ENCODE measurements around the gene XAGE3.
"Not testable (repeated sequence)": the region's sequence is repeated elsewhere in the genome, so short reads cannot be mapped to it uniquely, and the experiment has no call there.

XAGE3 gene, protein sequence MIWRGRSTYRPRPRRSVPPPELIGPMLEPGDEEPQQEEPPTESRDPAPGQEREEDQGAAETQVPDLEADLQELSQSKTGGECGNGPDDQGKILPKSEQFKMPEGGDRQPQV

DNA sequence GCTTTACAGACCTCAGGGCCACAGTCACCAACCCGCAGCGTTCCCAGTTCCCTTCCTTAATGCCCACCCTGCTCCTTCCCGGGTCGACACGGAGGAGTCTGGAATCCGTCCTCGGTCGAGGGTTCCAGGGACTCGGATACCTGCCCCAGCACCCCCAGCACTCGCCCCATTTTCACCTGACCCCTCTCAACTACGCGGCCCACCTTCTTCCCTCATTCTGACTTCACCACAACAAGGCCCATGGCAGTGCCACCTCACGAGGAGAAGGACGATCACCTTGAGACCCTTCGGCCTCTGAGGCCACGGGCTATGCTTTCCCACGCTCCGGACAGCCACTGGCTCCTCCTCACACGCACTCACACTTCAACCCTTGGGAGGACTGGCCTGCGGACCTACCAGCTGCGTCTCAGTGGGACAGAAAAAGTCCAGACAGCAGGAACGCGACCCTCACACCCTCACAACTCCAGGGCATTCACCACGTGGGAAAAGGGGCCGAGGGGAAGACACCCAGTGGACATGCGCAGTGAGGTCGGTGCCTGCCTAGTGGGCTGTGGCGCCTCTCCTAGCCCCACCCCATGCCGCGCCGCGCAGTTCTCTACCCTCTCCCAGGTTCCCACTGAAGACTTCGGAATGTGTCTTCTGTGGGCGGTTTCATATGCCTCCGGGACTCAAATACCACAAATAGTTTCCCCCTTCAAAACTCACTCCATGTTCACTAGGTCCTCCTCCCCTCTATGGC, at the start of gene XAGE3:
TSS of gene XAGE3 (minus strand) at position 474 of the 739 bp plus-strand sequence. CDS start 950 bp downstream, outside the sequence.
- DNase-seq (ENCODE audit: low read depth in 2 of 2): no peak

DNA sequence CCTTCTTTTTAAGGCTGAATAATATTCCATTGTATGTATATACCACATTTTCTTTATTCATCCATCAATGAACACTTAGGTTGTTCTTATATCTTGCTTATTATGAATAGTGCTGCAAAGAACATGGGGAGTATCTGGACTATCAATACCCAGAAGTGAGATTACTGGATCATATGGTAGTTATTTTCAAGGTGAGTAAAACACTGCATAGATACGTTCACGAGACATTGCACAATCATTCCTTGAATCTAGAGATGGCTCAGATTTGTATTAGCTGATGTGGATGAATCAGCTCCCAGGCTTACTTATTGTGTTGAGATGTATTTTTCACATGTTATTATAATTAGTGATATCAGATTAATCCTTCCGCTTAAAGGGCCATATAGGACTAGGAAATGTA, 46.8 kb upstream of the XAGE3 start:
- not testable (repeated sequence) for DNase-seq (ENCODE audit: low read depth in 2 of 2)

GRCh38 chrX:52913681-52914080, 45.8 kb upstream of the XAGE3 start:
- DNase-seq (ENCODE audit: low read depth in 2 of 2): not testable (repeated sequence)

DNA sequence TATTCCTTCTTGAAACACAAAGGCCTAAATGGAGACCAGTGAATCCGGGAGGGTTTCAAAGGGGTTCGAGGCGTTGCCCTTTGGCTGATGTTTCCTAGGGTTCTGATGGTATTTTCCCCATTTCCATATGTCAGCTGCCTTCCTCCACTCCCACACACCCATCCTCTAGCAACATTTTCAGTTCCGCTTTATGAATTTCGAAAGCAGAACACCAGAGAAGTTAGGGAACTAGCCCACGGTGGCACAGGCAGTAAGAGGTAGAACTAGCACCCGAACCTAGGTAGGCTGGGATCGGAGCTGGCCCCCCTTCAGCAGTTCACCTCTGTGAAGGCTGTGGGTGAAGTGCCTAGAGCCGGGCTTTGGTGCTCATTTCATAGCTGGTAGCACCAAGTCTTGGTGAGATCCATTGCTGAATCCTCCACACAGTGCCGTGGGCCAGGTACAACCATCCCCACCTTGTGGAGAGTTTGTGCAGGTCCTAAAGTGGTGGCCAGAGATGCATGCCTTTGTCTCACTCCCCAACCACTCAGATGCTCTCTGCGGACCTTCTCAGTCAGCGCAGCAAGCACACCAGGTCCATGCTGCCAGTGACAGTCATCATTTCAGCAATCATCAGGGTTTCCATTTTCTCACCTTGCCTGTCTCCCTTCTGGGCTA, 41.6 kb upstream of the XAGE3 start:
- DNase-seq (ENCODE audit: low read depth in 2 of 2): not testable (repeated sequence)

- not testable (repeated sequence) for DNase-seq (ENCODE audit: low read depth in 2 of 2)
Observed at GRCh38 chrX:52907900-52908299, 40.0 kb upstream of the XAGE3 start.

- DNase-seq (ENCODE audit: low read depth in 2 of 2): not testable (repeated sequence)
Observed at GRCh38 chrX:52907137-52907536, 39.3 kb upstream of the XAGE3 start.

DNA sequence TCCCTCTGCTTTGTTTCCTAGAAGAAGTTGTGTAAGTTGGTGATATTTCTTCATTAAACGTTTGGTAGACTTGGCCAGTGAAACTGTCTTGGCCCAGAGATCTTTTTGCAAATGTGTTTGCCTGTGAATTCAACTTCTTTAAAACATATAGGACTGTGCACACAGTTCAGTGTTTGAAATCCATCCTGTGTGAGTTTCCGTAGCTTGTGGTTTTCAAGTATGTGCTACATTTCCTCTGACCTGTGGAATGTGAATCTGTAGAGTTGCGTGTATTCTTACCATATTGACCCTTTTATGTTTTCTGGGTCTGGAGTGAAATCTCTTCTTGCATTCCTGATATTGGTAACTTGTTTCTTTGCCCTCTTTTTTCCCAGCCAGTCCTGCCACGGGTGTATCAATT, 38.2 kb upstream of the XAGE3 start:
- not testable (repeated sequence) for DNase-seq (ENCODE audit: low read depth in 2 of 2)

GRCh38 chrX:52905531-52905930, 37.6 kb upstream of the XAGE3 start:
- not testable (repeated sequence) for DNase-seq (ENCODE audit: low read depth in 2 of 2)

DNA sequence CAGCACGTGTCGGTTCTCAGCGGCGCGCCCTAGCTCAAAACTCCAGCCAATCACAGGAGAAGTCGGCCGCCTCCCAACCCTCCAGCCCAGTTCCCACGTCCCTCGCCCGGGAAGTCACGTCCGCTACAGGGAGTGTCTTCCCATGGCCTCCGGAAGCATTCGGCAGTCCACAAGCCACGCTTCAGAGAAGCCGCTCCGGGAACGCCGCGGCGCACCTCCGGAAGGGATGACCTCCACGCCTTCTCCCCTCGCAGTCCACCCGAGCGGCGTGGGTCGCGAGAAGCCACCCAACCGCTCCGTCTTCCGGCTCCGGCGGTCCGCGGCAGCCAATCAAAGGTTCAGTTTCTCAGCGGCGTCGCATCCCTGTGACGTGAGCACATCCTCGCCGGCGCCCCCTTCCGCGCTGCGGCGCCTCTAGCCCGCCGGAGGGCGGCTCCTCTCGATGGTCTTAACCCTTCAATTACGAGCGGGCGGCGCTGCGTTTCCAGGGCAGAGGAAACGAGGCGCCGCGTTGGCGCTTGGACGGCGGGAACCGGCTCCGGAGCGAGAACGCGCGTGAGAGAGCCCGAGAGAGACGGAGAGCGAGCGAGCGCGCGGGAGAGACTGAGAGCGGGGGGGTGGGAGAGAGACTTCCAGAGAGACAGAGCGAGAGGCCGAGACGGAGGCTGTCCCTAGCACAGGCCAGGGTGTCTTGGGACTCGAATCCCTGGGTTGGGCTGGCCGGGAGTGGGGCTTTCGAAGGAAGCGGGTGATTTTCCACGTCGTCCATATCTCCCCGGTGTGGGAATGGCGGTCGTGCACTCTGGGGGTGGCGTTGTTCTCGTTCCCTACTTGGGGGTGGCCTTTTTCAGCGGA, 29.2 kb upstream of the XAGE3 start, which contains the start of gene FAM156B:
TSS of gene FAM156B (plus strand) at position 476 of the 855 bp plus-strand sequence. CDS start 9,896 bp downstream, outside the sequence.
- not testable (repeated sequence) for DNase-seq (ENCODE audit: low read depth in 2 of 2)

DNA sequence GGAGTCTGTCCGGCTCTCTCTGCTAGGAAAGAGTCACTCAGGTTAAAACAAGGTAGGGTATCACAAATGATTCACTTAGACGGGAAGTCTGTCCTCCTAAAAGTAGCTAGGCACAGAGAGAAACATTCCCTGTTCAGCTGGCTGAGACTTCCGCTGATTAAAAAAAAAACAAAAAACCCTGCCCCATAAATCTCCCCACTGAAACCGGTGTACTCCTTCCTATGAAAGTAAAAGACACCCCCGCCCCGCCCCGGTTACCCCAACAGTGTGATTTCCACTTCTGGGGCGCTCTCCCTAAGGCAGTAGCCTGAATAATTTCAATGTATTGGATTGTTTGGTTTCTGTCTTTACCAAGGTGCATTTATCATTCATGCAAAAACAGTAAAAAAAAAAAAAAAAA, 28.6 kb upstream of the XAGE3 start:
- not testable (repeated sequence) for DNase-seq (ENCODE audit: low read depth in 2 of 2)

GRCh38 chrX:52888090-52888489, 20.2 kb upstream of the XAGE3 start:
- not testable (repeated sequence) for DNase-seq (ENCODE audit: low read depth in 2 of 2)

- DNase-seq (ENCODE audit: low read depth in 2 of 2): not testable (repeated sequence)
Observed at GRCh38 chrX:52887459-52887858, 19.6 kb upstream of the XAGE3 start.

DNA sequence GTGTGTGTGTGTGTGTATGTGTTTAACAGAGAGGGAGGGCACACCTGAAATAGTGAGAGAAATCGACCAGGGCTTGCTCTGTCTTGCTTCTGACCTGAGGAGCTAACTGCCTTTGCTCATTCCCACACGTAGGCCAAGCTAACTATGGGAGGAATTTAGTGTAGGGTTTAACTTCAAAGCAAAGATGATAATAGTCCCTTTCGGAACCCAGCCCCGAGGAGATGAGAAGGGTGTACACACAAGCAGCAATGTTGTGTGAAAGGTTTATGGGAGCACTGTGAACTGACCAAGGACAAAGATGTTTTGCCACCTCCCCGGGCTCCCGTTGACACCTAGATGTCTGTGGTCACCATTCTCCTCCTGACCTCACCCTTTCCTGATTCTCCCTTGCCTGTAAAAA, 8.5 kb upstream of the XAGE3 start:
- DNase-seq (ENCODE audit: low read depth in 2 of 2): not testable (repeated sequence)

DNA sequence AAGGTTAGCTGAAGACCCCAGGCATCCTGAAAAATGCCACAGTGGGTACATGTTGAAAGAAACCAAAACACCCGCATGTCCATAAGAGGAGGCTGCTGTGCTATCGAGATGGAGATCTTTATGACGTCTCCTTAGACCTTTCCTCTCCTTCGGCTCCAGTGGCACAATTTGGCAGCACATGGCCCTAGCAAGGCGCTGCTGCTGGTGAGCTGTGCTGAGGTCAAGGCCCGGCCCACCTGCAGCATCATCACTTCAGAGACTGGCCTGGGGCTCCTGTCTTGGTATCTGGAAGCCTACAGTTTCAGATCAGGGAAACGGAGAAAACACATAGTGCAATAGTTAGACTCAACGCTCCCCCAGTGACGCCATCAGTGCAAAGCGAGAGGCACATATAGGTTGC, 7.6 kb upstream of the XAGE3 start:
- DNase-seq (ENCODE audit: low read depth in 2 of 2): not testable (repeated sequence)

GRCh38 chrX:52874661-52875060, 6.8 kb upstream of the XAGE3 start:
- no peak for DNase-seq (ENCODE audit: low read depth in 2 of 2)

GRCh38 chrX:52873825-52874224, 5.9 kb upstream of the XAGE3 start:
- DNase-seq (ENCODE audit: low read depth in 2 of 2): not testable (repeated sequence)

GRCh38 chrX:52870046-52870445, 2.2 kb upstream of the XAGE3 start:
- DNase-seq (ENCODE audit: low read depth in 2 of 2): no peak

DNA sequence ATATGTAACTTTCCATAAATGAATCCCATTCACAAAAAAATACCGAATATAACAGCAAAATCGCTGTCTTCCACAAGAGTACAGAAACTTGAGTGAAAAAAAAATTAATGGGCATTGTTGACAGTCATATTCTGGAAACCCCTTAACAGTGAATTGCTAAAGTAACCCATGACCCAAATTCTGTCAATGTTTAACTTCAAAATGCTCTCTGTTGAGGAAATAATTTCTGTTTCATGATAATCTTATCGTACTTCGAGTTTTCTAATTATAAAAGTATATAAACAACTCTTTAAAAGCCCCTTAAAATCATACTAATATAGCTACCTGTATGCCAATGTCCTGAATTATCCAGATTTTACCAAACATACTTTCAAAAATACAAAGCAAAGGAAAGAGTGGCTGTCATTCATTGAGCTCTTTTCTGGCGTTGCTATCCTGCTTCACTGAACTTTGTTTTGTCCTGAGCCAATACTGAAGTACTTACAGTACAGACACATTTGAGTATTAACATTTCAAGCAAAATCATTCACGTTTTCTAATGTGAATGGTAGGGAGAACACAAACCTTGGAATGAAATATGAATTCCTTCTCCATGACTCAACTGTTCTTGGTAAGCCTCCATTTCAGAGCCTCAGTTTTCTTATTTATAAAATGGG, 2.4 kb downstream of the XAGE3 start:
- no peak for DNase-seq (ENCODE audit: low read depth in 2 of 2)

DNA sequence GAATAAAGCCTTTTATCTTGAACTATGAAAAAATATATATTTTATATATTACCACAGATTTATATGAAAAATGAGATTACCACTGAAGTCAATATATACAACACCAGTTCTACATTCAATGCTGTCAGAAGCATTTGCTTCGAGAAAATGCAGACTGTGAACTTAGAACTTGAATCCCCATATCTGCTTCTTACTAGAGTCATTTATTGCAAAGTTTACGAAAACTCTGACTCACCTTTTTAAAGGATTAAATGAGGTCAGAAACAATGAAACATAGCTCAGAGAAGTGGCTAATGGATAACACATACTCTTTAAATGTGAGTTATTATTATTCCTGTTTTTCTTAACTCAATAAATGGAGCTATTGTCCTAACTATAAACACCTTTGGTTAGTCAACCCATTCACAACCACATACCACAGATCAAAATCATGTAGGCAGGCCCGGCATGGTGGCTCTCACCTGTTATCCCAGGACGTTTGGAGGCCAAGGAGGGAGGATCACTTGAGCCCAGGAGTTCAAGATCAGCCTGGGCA, 10.8 kb downstream of the XAGE3 start:
- not testable (repeated sequence) for DNase-seq (ENCODE audit: low read depth in 2 of 2)

DNA sequence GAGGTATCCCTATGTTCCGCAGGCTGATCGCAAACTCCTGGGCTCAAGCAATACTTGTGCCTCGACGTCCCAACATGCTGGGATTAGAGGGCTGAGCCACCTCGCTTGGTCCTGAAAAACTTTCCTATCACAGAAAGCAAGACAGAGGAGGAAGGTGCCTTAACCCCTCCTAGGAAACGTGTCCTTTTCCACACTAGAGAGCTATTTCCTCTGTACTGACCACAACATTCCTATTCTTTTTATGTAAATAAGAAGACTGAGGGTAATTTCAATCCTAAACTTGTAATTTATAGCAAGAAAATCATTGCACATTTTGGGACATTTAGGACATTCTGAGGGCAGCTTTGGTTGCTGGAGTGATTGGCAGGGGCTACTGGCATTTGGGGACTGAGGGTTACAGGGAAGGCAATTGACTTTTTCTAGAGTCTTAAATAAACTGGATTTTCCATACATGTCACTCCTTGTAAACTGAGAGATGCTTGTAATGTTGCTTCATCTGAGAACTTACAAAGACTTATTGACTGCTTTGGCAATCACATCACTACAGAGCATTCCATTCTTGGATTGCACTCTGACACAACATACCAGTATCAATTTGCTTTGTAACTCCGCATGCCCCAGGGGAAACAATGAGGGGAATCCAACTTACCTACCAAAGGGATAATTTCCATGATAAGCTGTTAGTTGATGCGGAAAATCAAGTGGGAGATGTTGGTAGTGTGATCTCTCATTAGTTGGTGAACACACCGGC, 15.6 kb downstream of the XAGE3 start:
- DNase-seq (ENCODE audit: low read depth in 2 of 2): peak in 1 of 2 experiments; percentile 17
